H9 (cell line): ENCODE results near the gene DTX3L. TPM values are rescaled to one million over a fixed set of nuclear protein-coding genes. Genes with fewer than 3 reads are reported as not detected.

Source experiments
- DNase-seq: peaks from one replicate; pipeline ENCODE4 v3.0.0-alpha.2; 2017
- H2AFZ ChIP-seq: one replicate; pipeline ENCODE4 v1.6.1; 2013; ENCODE audit warnings: mild to moderate bottlenecking, low read length, control low read depth, moderate library complexity
- H2AK5ac ChIP-seq: 2 replicates; pipeline ENCODE4 v1.6.1; 2013; ENCODE audit warnings: low read length, control low read depth, mixed read lengths; ENCODE audit not compliant: insufficient read length
- H2BK120ac ChIP-seq: one replicate; pipeline ENCODE4 v1.6.1; 2013; ENCODE audit warnings: low read depth, mild to moderate bottlenecking, low read length, control low read depth, inconsistent platforms; ENCODE audit not compliant: poor library complexity, severe bottlenecking
- H2BK12ac ChIP-seq: 2 replicates; pipeline ENCODE4 v1.6.1; 2013; ENCODE audit warnings: low read length, control low read depth, mixed read lengths, low read depth; ENCODE audit not compliant: insufficient read length
- H2BK15ac ChIP-seq: 2 replicates; pipeline ENCODE4 v1.6.1; 2013; ENCODE audit warnings: low read depth, low read length, control low read depth
- H2BK20ac ChIP-seq: one replicate; pipeline ENCODE4 v1.6.1; 2013; ENCODE audit warnings: low read depth, mild to moderate bottlenecking, low read length, control low read depth, inconsistent platforms; ENCODE audit not compliant: poor library complexity, severe bottlenecking
- H2BK5ac ChIP-seq: 2 replicates; pipeline ENCODE4 v1.6.1; 2013; ENCODE audit warnings: low read length, control low read depth, mixed read lengths; ENCODE audit not compliant: insufficient read length
- H3K14ac ChIP-seq: 2 replicates; pipeline ENCODE4 v1.6.1; 2013; ENCODE audit warnings: low read length, control low read depth; ENCODE audit not compliant: insufficient read depth
- H3K18ac ChIP-seq: 2 replicates; pipeline ENCODE4 v1.6.1; 2013; ENCODE audit warnings: low read depth, mild to moderate bottlenecking, mixed read lengths, low read length, control low read depth; ENCODE audit not compliant: insufficient read length
- H3K23ac ChIP-seq: 2 replicates; pipeline ENCODE4 v1.6.1; 2013; ENCODE audit warnings: low read length, control low read depth, mixed read lengths, low read depth; ENCODE audit not compliant: insufficient read length
- H3K23me2 ChIP-seq: 2 replicates; pipeline ENCODE4 v1.6.1; 2013; ENCODE audit warnings: low read depth, mild to moderate bottlenecking, mixed read lengths, low read length, control low read depth; ENCODE audit not compliant: insufficient read length, poor library complexity, severe bottlenecking
- H3K27ac ChIP-seq: 2 replicates; pipeline ENCODE4 v1.5.1; 2013; ENCODE audit warnings: low read length, control low read depth, mixed read lengths, low read depth; ENCODE audit not compliant: insufficient read length
- H3K27me3 ChIP-seq: 2 replicates; pipeline ENCODE4 v1.6.1; 2013; ENCODE audit warnings: low read length, control low read depth, inconsistent platforms; ENCODE audit not compliant: insufficient read depth
- H3K4ac ChIP-seq: 2 replicates; pipeline ENCODE4 v1.6.1; 2013; ENCODE audit warnings: low read depth, mild to moderate bottlenecking, control low read depth, inconsistent platforms, low read length, moderate library complexity
- H3K4me1 ChIP-seq: 2 replicates; pipeline ENCODE4 v1.6.1; 2013; ENCODE audit warnings: low read length, control low read depth, inconsistent platforms; ENCODE audit not compliant: insufficient read depth
- H3K4me2 ChIP-seq: 2 replicates; pipeline ENCODE4 v1.6.1; 2013; ENCODE audit warnings: low read length, control low read depth, mixed read lengths; ENCODE audit not compliant: insufficient read length, insufficient read depth
- H3K56ac ChIP-seq: 2 replicates; pipeline ENCODE4 v1.6.1; 2013; ENCODE audit warnings: low read depth, mild to moderate bottlenecking, mixed read lengths, low read length, control low read depth; ENCODE audit not compliant: insufficient read length
- H3K79me1 ChIP-seq: 2 replicates; pipeline ENCODE4 v1.6.1; 2013; ENCODE audit warnings: low read depth, mild to moderate bottlenecking, moderate library complexity, low read length, control low read depth, inconsistent platforms; ENCODE audit not compliant: insufficient read depth, poor library complexity, severe bottlenecking
- H3K79me2 ChIP-seq: 2 replicates; pipeline ENCODE4 v1.6.1; 2013; ENCODE audit warnings: low read length, control low read depth, inconsistent platforms; ENCODE audit not compliant: insufficient read depth
- H3K9ac ChIP-seq: 2 replicates; pipeline ENCODE4 v1.6.1; 2013; ENCODE audit warnings: low read length, control low read depth, mixed read lengths; ENCODE audit not compliant: insufficient read length; ENCODE audit errors: extremely low read depth
- H3K9me3 ChIP-seq: one replicate; pipeline ENCODE4 v1.6.1; 2013; ENCODE audit warnings: low read depth, low read length, inconsistent platforms; ENCODE audit not compliant: control insufficient read depth
- H3T11ph ChIP-seq: one replicate; pipeline ENCODE4 v1.6.1; 2013; ENCODE audit warnings: mild to moderate bottlenecking, low read length, control low read depth, inconsistent platforms
- H4K20me1 ChIP-seq: one replicate; pipeline ENCODE4 v1.6.1; 2013; ENCODE audit not compliant: control insufficient read depth, insufficient read length, insufficient read depth
- H4K5ac ChIP-seq: 2 replicates; pipeline ENCODE4 v1.6.1; 2013; ENCODE audit warnings: low read depth, mild to moderate bottlenecking, mixed read lengths, low read length, control low read depth; ENCODE audit not compliant: insufficient read length
- H4K8ac ChIP-seq: replicated peaks from 2 replicates; pipeline ENCODE4 v1.6.1; 2013; ENCODE audit warnings: low read length, control low read depth, mixed read lengths, low read depth; ENCODE audit not compliant: insufficient read length
- H4K91ac ChIP-seq: 2 replicates; pipeline ENCODE4 v1.6.1; 2013; ENCODE audit warnings: low read depth, mild to moderate bottlenecking, moderate library complexity, mixed read lengths, low read length, control low read depth; ENCODE audit not compliant: insufficient read length
- H3K27ac Mint-ChIP-seq, 3 experiments: 2 replicates in 2 of 3; 3 replicates in 1 of 3; pipeline ENCODE4 v1.8.0; 2020 to 2021; ENCODE audit warnings: mixed read lengths in 3 of 3, mild to moderate bottlenecking in 1 of 3, moderate library complexity in 1 of 3
- H3K27me3 Mint-ChIP-seq: 2 replicates; pipeline ENCODE4 v1.8.0; 2021; ENCODE audit warnings: low read depth, mild to moderate bottlenecking, moderate library complexity, mixed read lengths
- H3K36me3 Mint-ChIP-seq, 3 experiments: 2 replicates in 2 of 3; 3 replicates in 1 of 3; pipeline ENCODE4 v1.8.0; 2020 to 2021; ENCODE audit warnings: low read depth in 3 of 3, mixed read lengths in 3 of 3; ENCODE audit not compliant: insufficient read depth in 1 of 3
- H3K4me1 Mint-ChIP-seq, 2 experiments: 2 replicates each; pipeline ENCODE4 v1.8.0; 2020; ENCODE audit warnings: mixed read lengths in 2 of 2
- H3K4me3 Mint-ChIP-seq, 2 experiments: 2 replicates in 1 of 2; 3 replicates in 1 of 2; pipeline ENCODE4 v1.8.0; 2020 to 2021; ENCODE audit warnings: mild to moderate bottlenecking in 2 of 2, mixed read lengths in 2 of 2, moderate library complexity in 1 of 2
- H3K9me3 Mint-ChIP-seq, 2 experiments: 2 replicates in 1 of 2; 3 replicates in 1 of 2; pipeline ENCODE4 v1.8.0; 2020; ENCODE audit warnings: mild to moderate bottlenecking in 2 of 2, mixed read lengths in 2 of 2, moderate library complexity in 1 of 2
- WGBS: extraction: QIAGEN DNeasy Blood & Tissue Kit; methylation state at CpG from one replicate; pipeline ENCODE4 v1.1.7; 2013; ENCODE audit warnings: missing lambda C conversion rate, low lambda C conversion rate, mixed read lengths; ENCODE audit not compliant: insufficient read length; ENCODE audit errors: extremely low coverage; 5-methylcytosine and 5-hydroxymethylcytosine counted together
- total RNA-seq: library from RNA; stranded (reverse); gene quantifications from 2 replicates; pipeline ENCODE4 v1.2.1, GENCODE V29; 2021
- TF ChIP-seq, protein P1 (sequence below): fragments of 200-600 bp; sonication (generic); conservative IDR thresholded peaks from 3 replicates; pipeline ENCODE4 v1.8.0; 2021; ENCODE audit warnings: antibody characterized with exemption, mild to moderate bottlenecking

DTX3L gene
- total RNA-seq, 1 experiment from 2014 or later = 7.5 TPM

DNA sequence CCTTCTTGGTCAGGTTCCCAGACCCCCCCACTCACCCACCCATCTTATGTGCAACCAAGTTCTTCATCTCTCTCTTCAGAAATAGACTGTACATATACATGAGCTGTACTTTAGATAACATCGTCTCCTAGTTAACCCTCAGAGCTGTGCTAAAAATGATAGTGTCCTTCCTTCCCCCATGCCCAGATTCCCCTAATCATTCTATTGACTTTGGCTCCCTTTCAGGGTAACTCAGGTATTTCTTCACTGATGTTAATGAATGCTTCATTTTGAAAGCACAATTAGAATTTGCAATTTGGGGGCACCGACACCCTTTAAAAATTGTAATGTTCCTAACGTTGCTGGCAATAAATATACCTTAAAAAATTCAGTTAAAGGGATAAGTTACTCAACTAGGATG lies 11.0 kb upstream of the DTX3L start:
- H3K56ac ChIP-seq = no peak overlapping the region
- H4K5ac ChIP-seq = no peak overlapping the region
- H3T11ph ChIP-seq = no peak overlapping the region
- Mint-ChIP-seq H3K4me1 (peaks cover 8 to 10% of the 10 kb centered on the region in 2 experiments), H3K9me3 (no peaks in the 10 kb centered on the region), H3K36me3 (peaks cover 0 to 3% (median 0%) of the 10 kb centered on the region in 3 experiments; a peak in 1 of 7 replicates), H3K27ac (no peak overlapping the region), H3K4me3 (no peak overlapping the region), H3K27me3 (no peaks in the 10 kb centered on the region)
- H3K4me2 ChIP-seq = no peak overlapping the region
- no peaks in the 10 kb centered on the region for H3K23me2 ChIP-seq
- H2AK5ac ChIP-seq = no peak overlapping the region
- no peak overlapping the region for H3K14ac ChIP-seq
- H3K27me3 ChIP-seq = no peaks in the 10 kb centered on the region
- TF ChIP-seq, protein P1, sequence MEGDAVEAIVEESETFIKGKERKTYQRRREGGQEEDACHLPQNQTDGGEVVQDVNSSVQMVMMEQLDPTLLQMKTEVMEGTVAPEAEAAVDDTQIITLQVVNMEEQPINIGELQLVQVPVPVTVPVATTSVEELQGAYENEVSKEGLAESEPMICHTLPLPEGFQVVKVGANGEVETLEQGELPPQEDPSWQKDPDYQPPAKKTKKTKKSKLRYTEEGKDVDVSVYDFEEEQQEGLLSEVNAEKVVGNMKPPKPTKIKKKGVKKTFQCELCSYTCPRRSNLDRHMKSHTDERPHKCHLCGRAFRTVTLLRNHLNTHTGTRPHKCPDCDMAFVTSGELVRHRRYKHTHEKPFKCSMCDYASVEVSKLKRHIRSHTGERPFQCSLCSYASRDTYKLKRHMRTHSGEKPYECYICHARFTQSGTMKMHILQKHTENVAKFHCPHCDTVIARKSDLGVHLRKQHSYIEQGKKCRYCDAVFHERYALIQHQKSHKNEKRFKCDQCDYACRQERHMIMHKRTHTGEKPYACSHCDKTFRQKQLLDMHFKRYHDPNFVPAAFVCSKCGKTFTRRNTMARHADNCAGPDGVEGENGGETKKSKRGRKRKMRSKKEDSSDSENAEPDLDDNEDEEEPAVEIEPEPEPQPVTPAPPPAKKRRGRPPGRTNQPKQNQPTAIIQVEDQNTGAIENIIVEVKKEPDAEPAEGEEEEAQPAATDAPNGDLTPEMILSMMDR = no peak
- no peak overlapping the region for H2BK120ac ChIP-seq
- WGBS = no CpG with 5 or more reads among the region's 3 CpGs
- H2AFZ ChIP-seq = no peak overlapping the region
- no peak overlapping the region for H2BK12ac ChIP-seq
- H3K18ac ChIP-seq = no peak overlapping the region
- no peak for DNase-seq
- H3K9me3 ChIP-seq = no peaks in the 10 kb centered on the region
- no peak overlapping the region for H2BK15ac ChIP-seq
- no peak overlapping the region for H3K4ac ChIP-seq
- H3K4me1 ChIP-seq = no peaks in the 10 kb centered on the region; the same call in 1 of the 2 replicates
- H4K91ac ChIP-seq = no peak overlapping the region
- no peak overlapping the region for H4K8ac ChIP-seq
- H3K23ac ChIP-seq = no peak overlapping the region
- no peak overlapping the region for H3K27ac ChIP-seq
- H3K9ac ChIP-seq = no peak overlapping the region
- H2BK20ac ChIP-seq = no peak overlapping the region
- H2BK5ac ChIP-seq = no peak overlapping the region
- H4K20me1 ChIP-seq = no peaks in the 10 kb centered on the region
- no peaks in the 10 kb centered on the region for H3K79me2 ChIP-seq
- H3K79me1 ChIP-seq = no peaks in the 10 kb centered on the region
